Fibroblast of lung (primary cell): ENCODE results near the gene TAPT1. TPM values are rescaled to one million over a fixed set of nuclear protein-coding genes. Genes with fewer than 3 reads are reported as not detected.

ENCODE experiments used
- DNase-seq, 2 donors: peaks; one replicate each; pipeline versions ENCODE4 v3.0.0 to v3.0.0-alpha.2; 2010; ENCODE audit warnings: low read depth in 2 of 2
- H2AFZ ChIP-seq: 2 replicates; pipeline ENCODE4 v1.5.1; 2012; ENCODE audit warnings: low read length, control low read depth, inconsistent platforms
- H3K27ac ChIP-seq: 2 replicates; pipeline ENCODE4 v1.5.1; 2011; ENCODE audit warnings: low read length, control low read depth; ENCODE audit not compliant: insufficient read depth
- H3K27me3 ChIP-seq: 2 replicates; pipeline ENCODE4 v1.5.1; 2011; ENCODE audit warnings: mild to moderate bottlenecking, low read length; ENCODE audit not compliant: control insufficient read depth, insufficient read depth
- H3K36me3 ChIP-seq: 2 replicates; pipeline ENCODE4 v1.5.1; 2011; ENCODE audit warnings: low read length; ENCODE audit not compliant: control insufficient read depth, insufficient read depth
- H3K4me1 ChIP-seq: 2 replicates; pipeline ENCODE4 v1.5.1; 2011; ENCODE audit warnings: low read length; ENCODE audit not compliant: control insufficient read depth, insufficient read depth; ENCODE audit errors: extremely low read depth
- H3K4me2 ChIP-seq: 2 replicates; pipeline ENCODE4 v1.5.1; 2011; ENCODE audit warnings: low read length, control low read depth; ENCODE audit not compliant: insufficient read depth; ENCODE audit errors: extremely low read depth
- H3K4me3 ChIP-seq, 4 experiments: fragments of 200-600 bp in 1 of 4; sonication (generic) in 1 of 4; replicated peaks in 1 of 4; 2 replicates each; pipeline ENCODE4 v1.5.1; 2011 to 2016; ENCODE audit warnings: low read length in 4 of 4, low read depth in 3 of 4, mild to moderate bottlenecking in 3 of 4, control low read depth in 2 of 4, inconsistent platforms in 1 of 4, mixed read lengths in 1 of 4; ENCODE audit not compliant: insufficient read depth in 1 of 4; ENCODE audit errors: control extremely low read depth in 1 of 4
- H3K79me2 ChIP-seq: 2 replicates; pipeline ENCODE4 v1.5.1; 2012; ENCODE audit warnings: mild to moderate bottlenecking, low read length, inconsistent platforms; ENCODE audit not compliant: control insufficient read depth, insufficient read depth
- H3K9ac ChIP-seq: 2 replicates; pipeline ENCODE4 v1.5.1; 2011; ENCODE audit warnings: mild to moderate bottlenecking, low read length, control low read depth; ENCODE audit not compliant: insufficient read depth
- H3K9me3 ChIP-seq: 2 replicates; pipeline ENCODE4 v1.5.1; 2012; ENCODE audit warnings: low read depth, low read length; ENCODE audit not compliant: control insufficient read depth, insufficient read depth
- H4K20me1 ChIP-seq: 2 replicates; pipeline ENCODE4 v1.5.1; 2011; ENCODE audit warnings: low read length; ENCODE audit not compliant: control insufficient read depth, insufficient read depth; ENCODE audit errors: extremely low read depth
- EZH2 ChIP-seq: IDR thresholded peaks from 2 replicates; pipeline ENCODE4 v1.5.1; 2012; ENCODE audit warnings: low read length, control low read depth, mild to moderate bottlenecking; ENCODE audit errors: missing control alignments
- polyA plus RNA-seq, 2 donors: library from polyadenylated mRNA; depleted of rRNA in 1 of 2; stranded (reverse) in 1 of 2; unstranded in 1 of 2; fragments of >200 nt; gene quantifications; 2 replicates each; pipeline ENCODE4 v1.2.1, GENCODE V29; 2011 to 2012; ENCODE audit warnings: missing spikeins in 1 of 2
- total RNA-seq: library from RNA; depleted of rRNA; stranded (reverse); fragments of >200 nt; gene quantifications from 2 replicates; pipeline ENCODE4 v1.2.1, GENCODE V29; 2014
- TF ChIP-seq, protein P1 (sequence below), 2 donors: IDR thresholded peaks in 1 of 2; conservative IDR thresholded peaks in 1 of 2; 1 replicate in 1 of 2; 2 replicates in 1 of 2; pipeline ENCODE4 v1.5.1; 2011 to 2012; ENCODE audit warnings: low read length in 2 of 2, control low read depth in 1 of 2, inconsistent platforms in 1 of 2, low read depth in 1 of 2, mild to moderate bottlenecking in 1 of 2

Gene TAPT1
- total and polyA plus RNA-seq, 2 donors (not counting 1 experiment from before 2014, with no cell fraction given) = 18.7 to 20.6 TPM

DNA sequence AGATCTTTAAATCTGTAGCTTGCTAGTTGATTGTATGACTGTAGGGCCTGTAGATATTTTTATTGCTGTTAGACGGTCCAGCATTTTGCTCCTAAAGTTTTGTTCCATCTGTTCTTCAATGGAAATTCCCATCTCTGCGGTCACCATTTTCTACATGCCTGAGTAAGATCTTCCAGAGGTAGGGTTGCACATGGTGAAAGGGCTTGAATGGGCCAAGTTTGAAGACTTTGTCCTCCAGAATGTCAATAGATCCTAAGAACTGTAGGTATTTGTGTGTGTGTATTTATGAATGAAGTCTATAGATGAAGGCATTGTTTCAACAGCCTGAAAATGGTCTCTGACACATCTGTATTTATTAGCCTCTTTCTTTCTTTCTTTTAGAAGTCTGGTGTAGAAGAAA lies 22.3 kb upstream of the TAPT1 start:
- no peak for DNase-seq
- Histone ChIP-seq H3K9ac (no peak overlapping the region), H3K27me3 (no peaks in the 10 kb centered on the region), H2AFZ (no peak overlapping the region), H3K36me3 (no peaks in the 10 kb centered on the region), H3K27ac (no peak overlapping the region), H3K4me1 (peaks cover 4% of the 10 kb centered on the region), H3K4me3 (no peak overlapping the region), H3K4me2 (no peak overlapping the region), H3K9me3 (no peaks in the 10 kb centered on the region), H4K20me1 (no peaks in the 10 kb centered on the region), H3K79me2 (no peaks in the 10 kb centered on the region)
- TF ChIP-seq, protein P1, sequence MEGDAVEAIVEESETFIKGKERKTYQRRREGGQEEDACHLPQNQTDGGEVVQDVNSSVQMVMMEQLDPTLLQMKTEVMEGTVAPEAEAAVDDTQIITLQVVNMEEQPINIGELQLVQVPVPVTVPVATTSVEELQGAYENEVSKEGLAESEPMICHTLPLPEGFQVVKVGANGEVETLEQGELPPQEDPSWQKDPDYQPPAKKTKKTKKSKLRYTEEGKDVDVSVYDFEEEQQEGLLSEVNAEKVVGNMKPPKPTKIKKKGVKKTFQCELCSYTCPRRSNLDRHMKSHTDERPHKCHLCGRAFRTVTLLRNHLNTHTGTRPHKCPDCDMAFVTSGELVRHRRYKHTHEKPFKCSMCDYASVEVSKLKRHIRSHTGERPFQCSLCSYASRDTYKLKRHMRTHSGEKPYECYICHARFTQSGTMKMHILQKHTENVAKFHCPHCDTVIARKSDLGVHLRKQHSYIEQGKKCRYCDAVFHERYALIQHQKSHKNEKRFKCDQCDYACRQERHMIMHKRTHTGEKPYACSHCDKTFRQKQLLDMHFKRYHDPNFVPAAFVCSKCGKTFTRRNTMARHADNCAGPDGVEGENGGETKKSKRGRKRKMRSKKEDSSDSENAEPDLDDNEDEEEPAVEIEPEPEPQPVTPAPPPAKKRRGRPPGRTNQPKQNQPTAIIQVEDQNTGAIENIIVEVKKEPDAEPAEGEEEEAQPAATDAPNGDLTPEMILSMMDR (conservative IDR thresholded peaks at IDR 0.05 in 1 of 2, IDR thresholded peaks at IDR 0.05 in 1 of 2; ENCODE audit: low read depth in 1 of 2, low read length in 2 of 2) = no peak
- TF ChIP-seq EZH2 = no peak

DNA sequence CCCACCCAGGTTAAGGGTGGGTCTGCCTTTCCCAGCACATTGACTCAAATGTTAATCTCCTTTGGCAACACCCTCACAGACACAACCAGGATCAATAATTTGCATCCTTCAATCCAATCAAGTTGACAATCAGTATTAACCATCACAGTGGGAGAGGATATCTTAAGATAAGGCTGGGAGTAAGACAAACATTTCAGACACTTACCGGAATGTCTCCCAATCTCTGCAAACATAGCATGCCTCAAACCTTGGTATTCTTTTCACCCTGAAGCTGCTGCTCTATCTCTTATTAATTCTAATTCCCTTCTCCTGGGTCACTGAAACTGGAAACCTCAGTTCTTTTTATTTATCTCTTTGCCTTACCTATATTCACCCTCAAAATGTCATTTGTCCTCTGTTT lies 19.0 kb upstream of the TAPT1 start:
- H3K36me3 ChIP-seq = no peaks in the 10 kb centered on the region
- H3K4me2 ChIP-seq = no peak overlapping the region
- H3K4me3 ChIP-seq = no peak overlapping the region
- H2AFZ ChIP-seq = no peak overlapping the region
- TF ChIP-seq EZH2 = no peak
- TF ChIP-seq, protein P1 (conservative IDR thresholded peaks at IDR 0.05 in 1 of 2, IDR thresholded peaks at IDR 0.05 in 1 of 2; ENCODE audit: low read depth in 1 of 2, low read length in 2 of 2) = no peak
- no peaks in the 10 kb centered on the region for H3K79me2 ChIP-seq
- H3K27ac ChIP-seq = no peak overlapping the region
- H3K9me3 ChIP-seq = no peaks in the 10 kb centered on the region
- H3K27me3 ChIP-seq = no peaks in the 10 kb centered on the region
- H3K9ac ChIP-seq = no peak overlapping the region
- H4K20me1 ChIP-seq = no peaks in the 10 kb centered on the region
- DNase-seq = no peak
- H3K4me1 ChIP-seq = no peaks in the 10 kb centered on the region

GRCh38 chr4:16243285-16243684 lies 17.0 kb upstream of the TAPT1 start:
- no peaks in the 10 kb centered on the region for H4K20me1 ChIP-seq
- H3K9me3 ChIP-seq = no peaks in the 10 kb centered on the region
- no peak for TF ChIP-seq EZH2
- TF ChIP-seq, protein P1 (conservative IDR thresholded peaks at IDR 0.05 in 1 of 2, IDR thresholded peaks at IDR 0.05 in 1 of 2; ENCODE audit: low read depth in 1 of 2, low read length in 2 of 2) = no peak
- H3K9ac ChIP-seq = no peak overlapping the region
- DNase-seq = no peak
- no peaks in the 10 kb centered on the region for H3K36me3 ChIP-seq
- H2AFZ ChIP-seq = no peak overlapping the region
- no peak overlapping the region for H3K27ac ChIP-seq
- no peaks in the 10 kb centered on the region for H3K79me2 ChIP-seq
- H3K4me3 ChIP-seq = no peak overlapping the region
- no peaks in the 10 kb centered on the region for H3K27me3 ChIP-seq
- H3K4me1 ChIP-seq = no peaks in the 10 kb centered on the region
- no peak overlapping the region for H3K4me2 ChIP-seq
